H1 (cell line): ENCODE measurements around the gene PECR. TPM values are rescaled to one million over a fixed set of nuclear protein-coding genes. Genes with fewer than 3 reads are reported as not detected.

ENCODE experiments used
- ASH2L ChIP-seq: fragments of 200-600, 300-600 bp; sonication (generic); IDR thresholded peaks from one replicate; pipeline ENCODE4 v1.7.1; 2017; ENCODE audit warnings: low read length
- ATF2 ChIP-seq: IDR thresholded peaks from 2 replicates; pipeline ENCODE4 v1.6.1; 2012; ENCODE audit warnings: low read length, inconsistent platforms
- CTCF ChIP-seq, 3 experiments: IDR thresholded peaks; 1 replicate in 2 of 3; 2 replicates in 1 of 3; pipeline versions ENCODE4 v1.5.1 to v1.6.1; 2011; ENCODE audit warnings: low read length in 3 of 3, mild to moderate bottlenecking in 3 of 3, inconsistent platforms in 2 of 3, low read depth in 1 of 3, moderate library complexity in 1 of 3; ENCODE audit not compliant: insufficient read depth in 1 of 3; ENCODE audit errors: control extremely low read depth in 1 of 3
- POLR2A ChIP-seq, 2 experiments: IDR thresholded peaks; 1 replicate in 1 of 2; 2 replicates in 1 of 2; pipeline ENCODE4 v1.6.1; 2011; ENCODE audit warnings: low read depth in 2 of 2, low read length in 2 of 2, mild to moderate bottlenecking in 2 of 2; ENCODE audit errors: control extremely low read depth in 1 of 2
- SP4 ChIP-seq: IDR thresholded peaks from 2 replicates; pipeline ENCODE4 v1.6.1; 2012; ENCODE audit warnings: low read length, inconsistent platforms
- TBP ChIP-seq: IDR thresholded peaks from 2 replicates; pipeline ENCODE4 v1.6.1; 2011; ENCODE audit warnings: low read depth, low read length, improper control_type of control experiment
- polyA plus RNA-seq, 7 experiments: library from polyadenylated mRNA; depleted of rRNA in 3 of 7; stranded (reverse) in 5 of 7; unstranded in 2 of 7; fragments of >200 nt in 5 of 7; fragments of 200-250 nt in 2 of 7; gene quantifications; 1 replicate in 5 of 7; 2 replicates in 1 of 7; 4 replicates in 1 of 7; pipeline versions ENCODE4 v1.2.1 to v1.2.3, GENCODE V29; 2011 to 2013; ENCODE audit warnings: missing spikeins in 2 of 7, mixed read lengths in 2 of 7
- total RNA-seq: library from RNA; stranded (reverse); fragmentation: NEBNext Ultra II Directional; extraction: Animal tissue kit (Norgen Biotek cat#: 25700); gene quantifications from 2 replicates; pipeline ENCODE4 v1.2.1, GENCODE V29; 2021

PECR gene
- total and polyA plus RNA-seq, 2 of the 8 experiments (the other 6 are each of a cell fraction or from before 2014, with no cell fraction given), result 15.9 to 19.2 TPM

GRCh38 chr2:216114714-216115531 is 33.3 kb upstream of the PECR start (continued):
- peak; percentile 68 to 93 (median 75) for TF ChIP-seq CTCF (IDR thresholded peaks at IDR 0.05; ENCODE audit: control extremely low read depth in 1 of 3, insufficient read depth in 1 of 3, low read depth in 1 of 3, low read length in 3 of 3)
- peak; percentile 91; the same call in 1 of the 2 replicates for TF ChIP-seq SP4
- TF ChIP-seq ASH2L, result peak; percentile 32
- peak; percentile 55 for TF ChIP-seq TBP
- peak; percentile 70 to 89 for TF ChIP-seq POLR2A (IDR thresholded peaks at IDR 0.05; ENCODE audit: control extremely low read depth in 1 of 2, low read depth in 2 of 2, low read length in 2 of 2)
- TF ChIP-seq ATF2, result peak; percentile 23; the same call in 1 of the 2 replicates
- TF ChIP-seq, all 59 proteins: peak for 11
